ENCODE measurements around the gene RBBP6. TPM values are rescaled to one million over a fixed set of nuclear protein-coding genes. Genes with fewer than 3 reads are reported as not detected.

Gene RBBP6
- total and polyA plus RNA-seq, 2 experiments from 2014 or later: 40.2 to 88.9 TPM

- Histone ChIP-seq H4K20me1 (replicated peaks; ENCODE audit: insufficient read depth) (no peaks in the 10 kb centered on the region), H3F3A (replicated peaks; ENCODE audit: low read depth) (no peaks in the 10 kb centered on the region), H3K4me3 (no peak overlapping the region), H3K27me3 (ENCODE audit: insufficient read depth) (no peaks in the 10 kb centered on the region), H3K36me3 (ENCODE audit: insufficient read depth) (no peaks in the 10 kb centered on the region), H3K27ac (ENCODE audit: low read depth) (no peak overlapping the region), H3K4me2 (no peak overlapping the region), H3K9me2 (ENCODE audit: insufficient read depth) (no peaks in the 10 kb centered on the region), H3K4me1 (ENCODE audit: insufficient read depth) (no peaks in the 10 kb centered on the region), H3K79me2 (replicated peaks; ENCODE audit: insufficient read depth) (no peaks in the 10 kb centered on the region), H2AFZ (no peak overlapping the region)
- peak; percentile 89 for ATAC-seq
- H3K27ac Mint-ChIP-seq: no peak overlapping the region
- H3K4me3 Mint-ChIP-seq: no peak overlapping the region
- H3K4me1 Mint-ChIP-seq: no peaks in the 10 kb centered on the region; the same call in 1 of the 3 replicates
- peaks cover 7% of the 10 kb centered on the region for H3K27me3 Mint-ChIP-seq (ENCODE audit: insufficient read depth, low read depth, poor library complexity)
- TF ChIP-seq EZH2phosphoT487 (IDR thresholded peaks at IDR 0.05; ENCODE audit: unreplicated experiment) (no peak), REST (IDR thresholded peaks at IDR 0.05; ENCODE audit: unreplicated experiment) (no peak), CTCF (conservative IDR thresholded peaks at IDR 0.05; ENCODE audit: low read depth in 2 of 2) (peak; percentile 91 to 92), ZNF114 (CRISPR knock-in tag; IDR thresholded peaks at IDR 0.05) (peak; percentile 78; the same call in 1 of the 2 replicates)
- H3K36me3 Mint-ChIP-seq (ENCODE audit: low read depth): no peaks in the 10 kb centered on the region
- no peaks in the 10 kb centered on the region for H3K9me3 Mint-ChIP-seq
- peak; percentile 92 for DNase-seq (ENCODE audit: low spot score)
These were observed 22.3 kb upstream of the RBBP6 start for GRCh38 chr16:24516900-24517669.

- no peaks in the 10 kb centered on the region for H3K9me2 ChIP-seq (ENCODE audit: insufficient read depth)
- no peaks in the 10 kb centered on the region for H3K27me3 ChIP-seq (ENCODE audit: insufficient read depth)
- no peak for TF ChIP-seq NANOG (IDR thresholded peaks at IDR 0.05; ENCODE audit: borderline replicate concordance)
- TF ChIP-seq STAT1 (IDR thresholded peaks at IDR 0.05; ENCODE audit: unreplicated experiment): no peak
- TF ChIP-seq JUNB (IDR thresholded peaks at IDR 0.05; ENCODE audit: unreplicated experiment): no peak
- no peak for TF ChIP-seq POLR2AphosphoS5 (IDR thresholded peaks at IDR 0.05; ENCODE audit: low read depth)
- no peak for TF ChIP-seq CTCF (conservative IDR thresholded peaks at IDR 0.05; ENCODE audit: low read depth in 2 of 2)
- TF ChIP-seq ZNF114 (CRISPR knock-in tag; IDR thresholded peaks at IDR 0.05): no peak
- no peak for TF ChIP-seq EZH2phosphoT487 (IDR thresholded peaks at IDR 0.05; ENCODE audit: unreplicated experiment)
- ATAC-seq: no peak
- no peaks in the 10 kb centered on the region for H3K4me1 Mint-ChIP-seq
- H3K9me3 Mint-ChIP-seq: no peaks in the 10 kb centered on the region
- no peaks in the 10 kb centered on the region for H3K36me3 Mint-ChIP-seq (ENCODE audit: low read depth)
- H3K79me2 ChIP-seq (replicated peaks; ENCODE audit: insufficient read depth): no peaks in the 10 kb centered on the region
- no peak overlapping the region for H2AFZ ChIP-seq
- no peak overlapping the region for H3K27ac Mint-ChIP-seq
- H3K4me1 ChIP-seq (ENCODE audit: insufficient read depth): no peaks in the 10 kb centered on the region
- H3F3A ChIP-seq (replicated peaks; ENCODE audit: low read depth): no peaks in the 10 kb centered on the region
- H4K20me1 ChIP-seq (replicated peaks; ENCODE audit: insufficient read depth): no peaks in the 10 kb centered on the region
- DNase-seq (ENCODE audit: low spot score): no peak
- H3K27me3 Mint-ChIP-seq (ENCODE audit: insufficient read depth, low read depth, poor library complexity): peaks cover 8% of the 10 kb centered on the region
- no peak overlapping the region for H3K4me3 Mint-ChIP-seq
- no peak overlapping the region for H3K4me3 ChIP-seq
- H3K4me2 ChIP-seq: no peak overlapping the region
- no peak overlapping the region for H3K27ac ChIP-seq (ENCODE audit: low read depth)
- no peaks in the 10 kb centered on the region for H3K36me3 ChIP-seq (ENCODE audit: insufficient read depth)
These were observed 20.9 kb upstream of the RBBP6 start for GRCh38 chr16:24518498-24518897.

Data from GM23338 (cell line).